Stomach (tissue), 19 donors: Measurements from ENCODE around the gene ZNF687. TPM values are rescaled to one million over a fixed set of nuclear protein-coding genes. Genes with fewer than 3 reads are reported as not detected.
A peak's percentile ranks its signal among the peaks of the same experiment; 100 is the strongest.

Experiments used
- DNase-seq, 2 donors: peaks; one replicate each; pipeline versions ENCODE4 v3.0.0 to v3.0.0-alpha.2; 2013 to 2019
- H3K27ac ChIP-seq, 5 donors: fragments of 200-600 bp in 4 of 5; sonication (generic) in 4 of 5; one replicate each; pipeline ENCODE4 v1.5.1; 2013 to 2019; ENCODE audit warnings: mild to moderate bottlenecking in 1 of 5, moderate library complexity in 1 of 5
- H3K27me3 ChIP-seq, 3 donors: fragments of 200-600 bp; sonication (generic); one replicate each; pipeline ENCODE4 v1.5.1; 2017 to 2019; ENCODE audit warnings: mixed run types in 1 of 3
- H3K36me3 ChIP-seq, 4 donors: fragments of 200-600 bp; sonication (generic); 1 replicate in 3 of 4; 2 replicates in 1 of 4; pipeline ENCODE4 v1.5.1; 2016 to 2019
- H3K4me1 ChIP-seq, 4 donors: fragments of 200-600 bp; sonication (generic); one replicate each; pipeline ENCODE4 v1.5.1; 2016 to 2019
- H3K4me3 ChIP-seq, 4 donors: fragments of 200-600 bp; sonication (generic) in 3 of 4; one replicate each; pipeline ENCODE4 v1.5.1; 2016 to 2019; ENCODE audit warnings: mild to moderate bottlenecking in 1 of 4
- H3K9me3 ChIP-seq, 4 donors: fragments of 200-600 bp; sonication (generic); one replicate each; pipeline ENCODE4 v1.5.1; 2016 to 2019
- EP300 ChIP-seq: sonication (generic); formaldehyde crosslinking; IDR thresholded peaks from one replicate; pipeline ENCODE4 v1.6.1; 2017; ENCODE audit warnings: antibody characterized with exemption
- POLR2A ChIP-seq, 4 donors: fragments of 450-650 bp; IDR thresholded peaks; one replicate each; pipeline ENCODE4 v1.6.1; 2016; ENCODE audit warnings: antibody characterized with exemption in 4 of 4, control low read depth in 2 of 4, mild to moderate bottlenecking in 1 of 4, moderate library complexity in 1 of 4
- POLR2AphosphoS5 ChIP-seq, 3 donors: sonication (generic); formaldehyde crosslinking; IDR thresholded peaks; one replicate each; pipeline ENCODE4 v1.6.1; 2016; ENCODE audit warnings: antibody characterized with exemption in 3 of 3
- WGBS, 5 donors: extraction: QIAGEN DNeasy Blood & Tissue Kit in 3 of 5; methylation state at CpG; one replicate each; pipeline versions ENCODE4 v1.1.5 to v1.1.7; 2013 to 2018; 5-methylcytosine and 5-hydroxymethylcytosine counted together
- intact Hi-C: fragments of 100-400 bp; cut with DNase I; formaldehyde crosslinking; loops from one replicate; pipeline ENCODE4 v1.15.1; 2023; ENCODE audit warnings: low total_unique reads
- long read RNA-seq, 10 donors: transcript quantifications; one replicate each; lab custom pipeline, GENCODE V29; 2026
- polyA plus RNA-seq, 3 donors: library from polyadenylated mRNA; stranded (reverse); fragments of 200-250 nt; gene quantifications; one replicate each; pipeline ENCODE4 v1.2.3, GENCODE V29; 2013
- total RNA-seq, 5 donors: library from RNA; depleted of rRNA; stranded (reverse); fragments of >200 nt; gene quantifications; one replicate each; pipeline versions ENCODE4 v1.1.0 to v1.2.3, GENCODE V29; 2014 to 2016
- TF ChIP-seq, protein P1 (sequence below), 7 experiments: fragments of 450-650 bp in 4 of 7; fragments of 200-600 bp in 3 of 7; sonication (generic) in 3 of 7; IDR thresholded peaks; one replicate each; pipeline ENCODE4 v1.5.1; 2016 to 2019; ENCODE audit warnings: antibody characterized with exemption in 7 of 7, control low read depth in 2 of 7, mild to moderate bottlenecking in 1 of 7
- donor health status: healthy with polysubstance abuse.
- donor health status: Bipolar disorder and iron deficiency.
- donor health status: healthy.

ZNF687 gene, protein sequence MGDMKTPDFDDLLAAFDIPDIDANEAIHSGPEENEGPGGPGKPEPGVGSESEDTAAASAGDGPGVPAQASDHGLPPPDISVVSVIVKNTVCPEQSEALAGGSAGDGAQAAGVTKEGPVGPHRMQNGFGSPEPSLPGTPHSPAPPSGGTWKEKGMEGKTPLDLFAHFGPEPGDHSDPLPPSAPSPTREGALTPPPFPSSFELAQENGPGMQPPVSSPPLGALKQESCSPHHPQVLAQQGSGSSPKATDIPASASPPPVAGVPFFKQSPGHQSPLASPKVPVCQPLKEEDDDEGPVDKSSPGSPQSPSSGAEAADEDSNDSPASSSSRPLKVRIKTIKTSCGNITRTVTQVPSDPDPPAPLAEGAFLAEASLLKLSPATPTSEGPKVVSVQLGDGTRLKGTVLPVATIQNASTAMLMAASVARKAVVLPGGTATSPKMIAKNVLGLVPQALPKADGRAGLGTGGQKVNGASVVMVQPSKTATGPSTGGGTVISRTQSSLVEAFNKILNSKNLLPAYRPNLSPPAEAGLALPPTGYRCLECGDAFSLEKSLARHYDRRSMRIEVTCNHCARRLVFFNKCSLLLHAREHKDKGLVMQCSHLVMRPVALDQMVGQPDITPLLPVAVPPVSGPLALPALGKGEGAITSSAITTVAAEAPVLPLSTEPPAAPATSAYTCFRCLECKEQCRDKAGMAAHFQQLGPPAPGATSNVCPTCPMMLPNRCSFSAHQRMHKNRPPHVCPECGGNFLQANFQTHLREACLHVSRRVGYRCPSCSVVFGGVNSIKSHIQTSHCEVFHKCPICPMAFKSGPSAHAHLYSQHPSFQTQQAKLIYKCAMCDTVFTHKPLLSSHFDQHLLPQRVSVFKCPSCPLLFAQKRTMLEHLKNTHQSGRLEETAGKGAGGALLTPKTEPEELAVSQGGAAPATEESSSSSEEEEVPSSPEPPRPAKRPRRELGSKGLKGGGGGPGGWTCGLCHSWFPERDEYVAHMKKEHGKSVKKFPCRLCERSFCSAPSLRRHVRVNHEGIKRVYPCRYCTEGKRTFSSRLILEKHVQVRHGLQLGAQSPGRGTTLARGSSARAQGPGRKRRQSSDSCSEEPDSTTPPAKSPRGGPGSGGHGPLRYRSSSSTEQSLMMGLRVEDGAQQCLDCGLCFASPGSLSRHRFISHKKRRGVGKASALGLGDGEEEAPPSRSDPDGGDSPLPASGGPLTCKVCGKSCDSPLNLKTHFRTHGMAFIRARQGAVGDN
- total RNA-seq: 10 to 100 TPM; 11.9 to 59.6 (median 19.3) TPM
- polyA plus RNA-seq: 10 to 100 TPM in 1 of 3 donors, 1 to 10 TPM in 2; 6.8 to 10.8 (median 7.3) TPM
- long read RNA-seq, donor 1, partial matches to known transcripts: 0 of 1 reads
- long read RNA-seq, donor 1, other reads (novel, unspliced or antisense): 0 of 1 reads
- long read RNA-seq, donor 2, full-length matches to known transcripts: 2 of 15 reads
- long read RNA-seq, donor 2, partial matches to known transcripts: 13 of 15 reads
- long read RNA-seq, donor 2, other reads (novel, unspliced or antisense): 0 of 15 reads
- long read RNA-seq, donor 3, partial matches to known transcripts: 0 of 3 reads
- long read RNA-seq, donor 3, other reads (novel, unspliced or antisense): 0 of 3 reads
- long read RNA-seq, donor 4, partial matches to known transcripts: 0 of 1 reads
- long read RNA-seq, donor 4, other reads (novel, unspliced or antisense): 0 of 1 reads
- long read RNA-seq, donor 5, partial matches to known transcripts: 0 of 3 reads
- long read RNA-seq, donor 5, other reads (novel, unspliced or antisense): 0 of 3 reads
- long read RNA-seq, donor 6: 0 reads
- long read RNA-seq, donor 7, transcript ZNF687-207 (3 exons, 840 nt): major isoform, 6 of 34 reads
- long read RNA-seq, donor 7, partial matches to known transcripts: 23 of 34 reads
- long read RNA-seq, donor 7, other reads (novel, unspliced or antisense): 5 of 34 reads
- long read RNA-seq, donor 8, partial matches to known transcripts: 10 of 13 reads
- long read RNA-seq, donor 8, other reads (novel, unspliced or antisense): 0 of 13 reads
- long read RNA-seq, donor 9, partial matches to known transcripts: 47 of 50 reads
- long read RNA-seq, donor 9, other reads (novel, unspliced or antisense): 0 of 50 reads
- long read RNA-seq, donor 10, partial matches to known transcripts: 5 of 6 reads
- long read RNA-seq, donor 10, other reads (novel, unspliced or antisense): 0 of 6 reads

DNA sequence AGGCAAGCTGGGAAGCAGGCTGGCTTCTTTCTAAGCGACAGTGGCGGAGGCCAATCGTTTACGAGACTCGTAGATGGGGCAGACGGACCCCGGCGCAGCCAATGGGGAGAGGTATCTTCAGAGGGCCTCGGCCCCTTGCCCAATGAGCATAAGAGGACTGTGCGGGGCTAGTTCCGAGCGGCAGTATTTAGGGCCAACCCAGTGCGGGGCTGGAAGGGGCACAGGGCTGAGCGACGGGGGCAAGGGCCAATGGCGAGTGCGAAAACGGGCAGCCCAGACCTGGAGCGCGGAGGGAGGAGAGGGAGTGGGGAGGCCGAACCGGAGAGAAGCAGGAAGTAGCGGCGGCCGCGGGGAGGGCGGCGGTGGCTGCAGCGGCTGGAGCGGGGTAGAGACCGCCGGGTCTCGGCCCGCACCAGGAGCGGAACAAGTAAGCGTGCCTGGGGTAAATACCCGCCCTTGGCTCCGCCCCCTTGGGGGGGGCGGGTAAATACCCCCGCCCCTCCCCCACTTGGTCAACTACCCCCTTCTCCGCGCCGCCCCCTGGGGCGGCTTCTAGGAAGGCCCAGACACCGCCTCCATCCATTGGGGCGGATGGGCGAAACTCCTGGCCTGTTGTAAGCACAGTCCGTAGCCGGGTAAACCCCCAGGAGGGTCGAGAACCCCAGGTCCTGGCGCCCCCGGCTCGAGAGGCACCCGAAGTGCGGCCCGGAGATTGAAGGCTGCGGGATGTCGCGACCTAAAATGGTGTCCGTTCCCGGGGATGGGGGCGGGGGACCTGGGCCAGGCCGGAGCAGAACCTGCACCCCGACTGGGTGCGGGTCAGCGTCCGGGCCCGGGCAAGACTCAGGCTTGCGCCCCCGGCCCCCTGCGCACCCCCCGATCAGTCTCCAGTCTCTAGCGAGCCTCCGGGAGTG is at the start of gene ZNF687:
TSS of gene ZNF687 (plus strand) at position 331 of the 914 bp plus-strand sequence. CDS start 3,993 bp downstream, outside the sequence.
- H3K4me1 ChIP-seq: peaks cover 16 to 31% (median 27%) of the 10 kb centered on the region in 4 donors
- peak; percentile 100 for DNase-seq
- H3K36me3 ChIP-seq: peaks cover 15 to 26% (median 25%) of the 10 kb centered on the region in 4 donors
- no peaks in the 10 kb centered on the region for H3K27me3 ChIP-seq
- intact Hi-C loops: no loop called here
- TF ChIP-seq POLR2A (IDR thresholded peaks at IDR 0.05) (peak in 1 of 4 donors; percentile 53), EP300 (no peak), POLR2AphosphoS5 (IDR thresholded peaks at IDR 0.05) (peak in 2 of 3 donors; percentile 56 to 77)
- TF ChIP-seq, protein P1, sequence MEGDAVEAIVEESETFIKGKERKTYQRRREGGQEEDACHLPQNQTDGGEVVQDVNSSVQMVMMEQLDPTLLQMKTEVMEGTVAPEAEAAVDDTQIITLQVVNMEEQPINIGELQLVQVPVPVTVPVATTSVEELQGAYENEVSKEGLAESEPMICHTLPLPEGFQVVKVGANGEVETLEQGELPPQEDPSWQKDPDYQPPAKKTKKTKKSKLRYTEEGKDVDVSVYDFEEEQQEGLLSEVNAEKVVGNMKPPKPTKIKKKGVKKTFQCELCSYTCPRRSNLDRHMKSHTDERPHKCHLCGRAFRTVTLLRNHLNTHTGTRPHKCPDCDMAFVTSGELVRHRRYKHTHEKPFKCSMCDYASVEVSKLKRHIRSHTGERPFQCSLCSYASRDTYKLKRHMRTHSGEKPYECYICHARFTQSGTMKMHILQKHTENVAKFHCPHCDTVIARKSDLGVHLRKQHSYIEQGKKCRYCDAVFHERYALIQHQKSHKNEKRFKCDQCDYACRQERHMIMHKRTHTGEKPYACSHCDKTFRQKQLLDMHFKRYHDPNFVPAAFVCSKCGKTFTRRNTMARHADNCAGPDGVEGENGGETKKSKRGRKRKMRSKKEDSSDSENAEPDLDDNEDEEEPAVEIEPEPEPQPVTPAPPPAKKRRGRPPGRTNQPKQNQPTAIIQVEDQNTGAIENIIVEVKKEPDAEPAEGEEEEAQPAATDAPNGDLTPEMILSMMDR (IDR thresholded peaks at IDR 0.05): peak in 1 of 7 experiments; percentile 6
- 0 to 1% (median 0%) methylated on average over 39 to 74 of the region's 74 CpGs for WGBS, 5 donors
- H3K9me3 ChIP-seq: no peaks in the 10 kb centered on the region
- H3K4me3 ChIP-seq: peak within 1 kb of the TSS; percentile 68 to 92 (median 74)
- H3K27ac ChIP-seq: peak within 1 kb of the TSS; percentile 92 to 100 (median 97)

DNA sequence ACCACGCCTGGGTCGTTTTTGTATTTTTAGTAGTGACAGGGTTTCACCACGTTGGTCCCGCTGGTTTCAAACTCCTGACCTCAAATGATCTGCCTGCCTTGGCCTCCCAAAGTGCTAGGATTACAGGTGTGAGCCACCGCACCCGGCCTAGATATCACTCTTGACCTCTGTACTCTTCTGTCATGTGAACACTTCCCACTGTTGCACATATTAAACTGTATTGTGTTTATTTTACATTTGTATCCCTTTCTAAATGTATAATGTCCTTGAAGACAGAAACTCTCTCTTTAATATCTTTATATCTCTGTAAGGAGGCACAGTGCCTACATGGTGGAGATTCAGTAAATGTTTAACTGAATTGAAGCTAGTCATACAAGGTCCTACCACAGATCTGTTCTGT is 46.9 kb upstream of the ZNF687 start:
- DNase-seq: no peak
- Histone ChIP-seq H3K4me3 (no peak overlapping the region), H3K27ac (no peak overlapping the region), H3K27me3 (no peaks in the 10 kb centered on the region), H3K36me3 (peaks cover 89 to 100% (median 100%) of the 10 kb centered on the region in 4 donors), H3K9me3 (no peaks in the 10 kb centered on the region), H3K4me1 (no peaks in the 10 kb centered on the region)
- WGBS, 5 donors: 78 to 94% (median 82%) methylated on average over 6 of the region's 6 CpGs
- intact Hi-C loops: no loop called here
- TF ChIP-seq POLR2A (IDR thresholded peaks at IDR 0.05): no peak
- TF ChIP-seq, protein P1 (IDR thresholded peaks at IDR 0.05): no peak
- no peak for TF ChIP-seq POLR2AphosphoS5 (IDR thresholded peaks at IDR 0.05)
- TF ChIP-seq EP300: no peak
